ENCODE results near the gene ACSM6. TPM values are rescaled to one million over a fixed set of nuclear protein-coding genes. Genes with fewer than 3 reads are reported as not detected.

ACSM6 gene
- total RNA-seq, 1 donor from 2014 or later: not detected

DNA sequence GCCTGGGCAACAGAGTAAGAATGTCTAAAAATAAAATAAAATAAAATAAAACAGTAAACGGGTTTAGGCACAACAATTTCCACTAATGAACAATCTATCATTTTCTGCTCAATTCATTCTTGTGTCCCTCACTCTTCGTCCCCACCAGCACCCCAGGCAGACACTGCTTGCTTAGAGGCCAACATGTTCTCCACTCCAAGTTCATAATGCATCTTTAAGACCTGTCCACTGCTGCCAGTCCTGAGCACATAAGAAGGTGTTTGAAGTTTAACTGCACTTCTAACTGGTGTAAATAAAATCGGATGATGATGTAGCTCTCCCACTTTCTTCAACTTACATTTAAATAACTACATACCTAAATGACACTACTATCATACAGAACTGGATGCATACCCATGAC, 83.6 kb downstream of the ACSM6 start:
- no peak for DNase-seq (ENCODE audit: extremely low spot score, unreplicated experiment)
- TF ChIP-seq, protein P1, sequence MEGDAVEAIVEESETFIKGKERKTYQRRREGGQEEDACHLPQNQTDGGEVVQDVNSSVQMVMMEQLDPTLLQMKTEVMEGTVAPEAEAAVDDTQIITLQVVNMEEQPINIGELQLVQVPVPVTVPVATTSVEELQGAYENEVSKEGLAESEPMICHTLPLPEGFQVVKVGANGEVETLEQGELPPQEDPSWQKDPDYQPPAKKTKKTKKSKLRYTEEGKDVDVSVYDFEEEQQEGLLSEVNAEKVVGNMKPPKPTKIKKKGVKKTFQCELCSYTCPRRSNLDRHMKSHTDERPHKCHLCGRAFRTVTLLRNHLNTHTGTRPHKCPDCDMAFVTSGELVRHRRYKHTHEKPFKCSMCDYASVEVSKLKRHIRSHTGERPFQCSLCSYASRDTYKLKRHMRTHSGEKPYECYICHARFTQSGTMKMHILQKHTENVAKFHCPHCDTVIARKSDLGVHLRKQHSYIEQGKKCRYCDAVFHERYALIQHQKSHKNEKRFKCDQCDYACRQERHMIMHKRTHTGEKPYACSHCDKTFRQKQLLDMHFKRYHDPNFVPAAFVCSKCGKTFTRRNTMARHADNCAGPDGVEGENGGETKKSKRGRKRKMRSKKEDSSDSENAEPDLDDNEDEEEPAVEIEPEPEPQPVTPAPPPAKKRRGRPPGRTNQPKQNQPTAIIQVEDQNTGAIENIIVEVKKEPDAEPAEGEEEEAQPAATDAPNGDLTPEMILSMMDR (IDR thresholded peaks at IDR 0.05): no peak
- Mint-ChIP-seq H3K36me3 (ENCODE audit: unreplicated experiment) (no peaks in the 10 kb centered on the region), H3K4me3 (ENCODE audit: unreplicated experiment) (no peak overlapping the region), H3K27me3 (ENCODE audit: unreplicated experiment) (no peaks in the 10 kb centered on the region), H3K9me3 (ENCODE audit: unreplicated experiment) (no peaks in the 10 kb centered on the region), H3K4me1 (ENCODE audit: unreplicated experiment) (peaks cover 76% of the 10 kb centered on the region), H3K27ac (ENCODE audit: unreplicated experiment) (peak overlapping the region; percentile 71)

Other genes starting within 250 kb of the ACSM6 start
- gene CYP2C8, start 124.7 kb upstream of the ACSM6 start, total RNA-seq: not detected in 2 replicates
- gene PDLIM1, start 96.8 kb downstream of the ACSM6 start, total RNA-seq: 71.7 and 73.8 TPM in 2 replicates